H7 (cell line): ENCODE results near the gene RNF7. TPM values are rescaled to one million over a fixed set of nuclear protein-coding genes. Genes with fewer than 3 reads are reported as not detected.

ENCODE experiments used
- total RNA-seq: library from RNA; depleted of rRNA; stranded (reverse); fragments of >200 nt; shearing (Covaris generic); gene quantifications from 2 replicates; pipeline ENCODE4 v1.2.3, GENCODE V29; 2014; rRNA removed

RNF7 gene
- total RNA-seq, 1 experiment from 2014 or later, result 72.9 TPM

Other genes with a start within 250 kb of the RNF7 start
- 0.04 TPM in 1 of 2 replicates, not detected in the other for gene GRK7, start 25.1 kb downstream of the RNF7 start, total RNA-seq
- gene ATP1B3, start 138.3 kb downstream of the RNF7 start, total RNA-seq, result 78.6 and 100 TPM in 2 replicates